NT2/D1 (cell line): ENCODE measurements around the gene ACVR1B.

Experiments used
- SUZ12 ChIP-seq: IDR thresholded peaks from 2 replicates; pipeline ENCODE4 v1.6.1; 2011; ENCODE audit not compliant: insufficient read length, insufficient read depth; ENCODE audit errors: extremely low read depth
- ZNF274 ChIP-seq: IDR thresholded peaks from 2 replicates; pipeline ENCODE4 v1.6.1; 2011; ENCODE audit warnings: mild to moderate bottlenecking, low read depth, low read length

GRCh38 chr12:51994539-51994820, 43.0 kb downstream of the ACVR1B start:
- no peak for TF ChIP-seq SUZ12
- TF ChIP-seq ZNF274 = no peak
